ENCODE results near the gene ARHGAP44.

DNA sequence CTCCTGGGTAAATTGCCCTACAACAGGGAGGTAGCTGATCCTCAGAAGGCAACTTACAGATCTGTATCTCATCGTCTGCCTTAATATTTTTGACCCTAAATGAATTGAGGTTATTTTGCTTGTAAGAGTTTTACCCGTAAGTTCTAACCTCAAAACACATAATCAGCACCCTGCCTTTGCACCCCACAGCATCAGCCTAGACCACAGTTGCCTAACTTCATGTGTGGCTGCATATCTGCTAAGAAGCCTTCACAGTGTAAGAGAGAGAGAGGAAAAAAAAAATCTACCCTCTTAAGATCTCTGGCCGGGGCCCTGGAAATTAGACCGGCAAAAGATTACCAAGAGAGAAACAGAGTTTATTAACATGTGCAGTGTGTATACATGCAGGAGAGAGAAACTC lies 76.9 kb downstream of the ARHGAP44 start:
- TF ChIP-seq, protein P1, sequence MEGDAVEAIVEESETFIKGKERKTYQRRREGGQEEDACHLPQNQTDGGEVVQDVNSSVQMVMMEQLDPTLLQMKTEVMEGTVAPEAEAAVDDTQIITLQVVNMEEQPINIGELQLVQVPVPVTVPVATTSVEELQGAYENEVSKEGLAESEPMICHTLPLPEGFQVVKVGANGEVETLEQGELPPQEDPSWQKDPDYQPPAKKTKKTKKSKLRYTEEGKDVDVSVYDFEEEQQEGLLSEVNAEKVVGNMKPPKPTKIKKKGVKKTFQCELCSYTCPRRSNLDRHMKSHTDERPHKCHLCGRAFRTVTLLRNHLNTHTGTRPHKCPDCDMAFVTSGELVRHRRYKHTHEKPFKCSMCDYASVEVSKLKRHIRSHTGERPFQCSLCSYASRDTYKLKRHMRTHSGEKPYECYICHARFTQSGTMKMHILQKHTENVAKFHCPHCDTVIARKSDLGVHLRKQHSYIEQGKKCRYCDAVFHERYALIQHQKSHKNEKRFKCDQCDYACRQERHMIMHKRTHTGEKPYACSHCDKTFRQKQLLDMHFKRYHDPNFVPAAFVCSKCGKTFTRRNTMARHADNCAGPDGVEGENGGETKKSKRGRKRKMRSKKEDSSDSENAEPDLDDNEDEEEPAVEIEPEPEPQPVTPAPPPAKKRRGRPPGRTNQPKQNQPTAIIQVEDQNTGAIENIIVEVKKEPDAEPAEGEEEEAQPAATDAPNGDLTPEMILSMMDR (conservative IDR thresholded peaks at IDR 0.05; ENCODE audit: low read length), result no peak
- no peak for TF ChIP-seq EZH2phosphoT487 (IDR thresholded peaks at IDR 0.05; ENCODE audit: borderline replicate concordance, low read depth, low read length)

All from OCI-LY7 (cell line).